ENCODE data around the gene CLEC4D. TPM values are rescaled to one million over a fixed set of nuclear protein-coding genes. Genes with fewer than 3 reads are reported as not detected.

CLEC4D gene
- total RNA-seq, 1 experiment from 2014 or later: not detected

- H3K9me3 ChIP-seq (ENCODE audit: control insufficient read depth in 1 of 2, insufficient read depth in 1 of 2, low read depth in 1 of 2, low read length in 2 of 2): no peaks in the 10 kb centered on the region
- H4K20me1 ChIP-seq (ENCODE audit: insufficient read depth): no peaks in the 10 kb centered on the region
- no peaks in the 10 kb centered on the region for H3K9me2 ChIP-seq (ENCODE audit: insufficient read depth)
- no peak overlapping the region for H3K4me3 ChIP-seq (replicated peaks in 1 of 2; ENCODE audit: low read depth in 1 of 2, low read length in 2 of 2)
- H3K27me3 ChIP-seq (ENCODE audit: insufficient read depth, low read length): no peaks in the 10 kb centered on the region
- no peak overlapping the region for H3K9ac ChIP-seq (ENCODE audit: low read length)
- H3K27ac ChIP-seq (ENCODE audit: low read depth, low read length): no peak overlapping the region
- ATAC-seq (no peak), DNase-seq (ENCODE audit: low read depth, low spot score) (no peak)
- intact Hi-C loops (cut with micrococcal nuclease): loop anchor here (10.0 kb wide), 1 partner anchor 277 kb away; the partner anchor contains the start of gene A2ML1
- no peak overlapping the region for H3K4me2 ChIP-seq (ENCODE audit: low read length)
- TF ChIP-seq EZH2 (IDR thresholded peaks at IDR 0.05) (no peak), ATF3 (IDR thresholded peaks at IDR 0.05) (no peak), SRF (IDR thresholded peaks at IDR 0.05; ENCODE audit: low read depth) (no peak), YY1 (IDR thresholded peaks at IDR 0.05; ENCODE audit: extremely low read depth, insufficient replicate concordance, low read depth, low read length) (no peak), RAD21 (IDR thresholded peaks at IDR 0.05; ENCODE audit: low read depth) (no peak), EGR1 (IDR thresholded peaks at IDR 0.05; ENCODE audit: low read depth) (no peak), CEBPB (IDR thresholded peaks at IDR 0.05; ENCODE audit: low read depth) (no peak), CBX3 (IDR thresholded peaks at IDR 0.05; ENCODE audit: low read depth) (no peak), CTCF (IDR thresholded peaks at IDR 0.05 in 2 of 3, conservative IDR thresholded peaks at IDR 0.05 in 1 of 3; ENCODE audit: borderline replicate concordance in 1 of 3, insufficient read depth in 1 of 3, low read depth in 2 of 3, low read length in 2 of 3) (no peak), JUND (IDR thresholded peaks at IDR 0.05) (no peak)
- H3K79me2 ChIP-seq (ENCODE audit: insufficient read depth, low read length): no peaks in the 10 kb centered on the region
- no peaks in the 10 kb centered on the region for H3K36me3 ChIP-seq (ENCODE audit: control insufficient read depth in 1 of 2, insufficient read depth in 2 of 2, low read length in 2 of 2)
- no peaks in the 10 kb centered on the region for H3K4me1 ChIP-seq (ENCODE audit: control insufficient read depth in 1 of 2, insufficient read depth in 2 of 2, low read length in 2 of 2)
- ChIA-PET POLR2A (no interaction called here), RAD21 (ENCODE audit: low non-redundant PET in 1 of 2, low total read pairs in 2 of 2, uncharacterized antibody in 2 of 2, unreplicated experiment in 2 of 2) (no interaction called here), CTCF (no interaction called here)
- no TSS peak for BruUV-seq (replicated peaks)
- no peak overlapping the region for H2AFZ ChIP-seq (ENCODE audit: low read depth, low read length, poor library complexity, severe bottlenecking)
These were observed 34.3 kb downstream of the CLEC4D start for GRCh38 chr12:8547645-8548044.

Measured in HCT116 (cell line).